HG03108 (cell line): ENCODE data around the gene CSGALNACT2.
"Not testable (repeated sequence)": the region's sequence is repeated elsewhere in the genome, so short reads cannot be mapped to it uniquely, and the experiment has no call there.

Source experiments
- ATAC-seq: cut with Tn5 transposase; IDR thresholded peaks from one replicate; pipeline ENCODE4 v1.9.1; 2021; ENCODE audit warnings: moderate library complexity; ENCODE audit not compliant: unreplicated experiment

Gene CSGALNACT2

GRCh38 chr10:43176271-43176670 is 38.0 kb downstream of the CSGALNACT2 start:
- ATAC-seq = no peak

- ATAC-seq = no peak
Measured at GRCh38 chr10:43177595-43177994, 39.4 kb downstream of the CSGALNACT2 start.

GRCh38 chr10:43181146-43181545 is 42.9 kb downstream of the CSGALNACT2 start:
- ATAC-seq = no peak

GRCh38 chr10:43183764-43184163 is 45.5 kb downstream of the CSGALNACT2 start:
- not testable (repeated sequence) for ATAC-seq

DNA sequence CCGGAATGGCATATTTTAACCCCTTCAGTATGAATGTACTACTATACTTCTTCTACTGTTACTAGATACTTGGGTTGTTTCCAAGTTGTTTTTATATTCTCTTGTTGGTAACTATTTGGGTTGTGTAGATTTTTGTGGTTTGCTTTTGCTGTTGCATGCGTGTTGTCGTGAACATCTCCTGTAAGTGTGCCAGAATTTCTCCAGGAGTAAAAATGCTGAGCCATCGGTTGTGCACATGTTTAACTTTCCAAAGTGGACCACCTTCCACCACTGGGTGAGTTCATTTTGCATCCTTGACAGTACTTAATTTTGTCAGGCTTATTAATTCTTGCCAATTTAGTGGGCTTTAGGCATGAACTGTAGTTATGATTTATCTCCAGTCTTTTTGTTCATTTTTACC is 47.9 kb downstream of the CSGALNACT2 start:
- no peak for ATAC-seq

- no peak for ATAC-seq
Measured at GRCh38 chr10:43187213-43187612, 49.0 kb downstream of the CSGALNACT2 start.

GRCh38 chr10:43188702-43189101 is 50.5 kb downstream of the CSGALNACT2 start:
- ATAC-seq = no peak

- no peak for ATAC-seq
Measured at GRCh38 chr10:43190289-43190688, 52.0 kb downstream of the CSGALNACT2 start.

DNA sequence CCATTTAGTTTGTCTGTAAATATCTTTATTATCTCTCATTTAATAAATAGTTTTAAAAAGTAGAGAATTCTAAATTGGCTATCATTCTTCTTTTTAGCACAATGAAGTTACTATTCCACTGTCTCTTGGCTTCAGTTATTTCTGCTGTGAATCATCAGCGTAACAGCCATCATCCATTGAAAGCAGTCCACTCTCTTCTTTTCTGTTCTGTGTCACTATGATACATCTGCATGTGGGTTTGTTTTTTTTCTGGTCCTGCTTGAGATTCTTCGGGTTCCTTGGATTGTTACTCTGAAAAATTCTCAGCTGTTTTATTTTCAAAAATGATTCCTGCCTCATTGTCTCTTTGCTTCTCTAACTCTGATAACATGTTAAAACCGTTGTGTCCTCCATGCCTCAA is 52.5 kb downstream of the CSGALNACT2 start:
- ATAC-seq = no peak

DNA sequence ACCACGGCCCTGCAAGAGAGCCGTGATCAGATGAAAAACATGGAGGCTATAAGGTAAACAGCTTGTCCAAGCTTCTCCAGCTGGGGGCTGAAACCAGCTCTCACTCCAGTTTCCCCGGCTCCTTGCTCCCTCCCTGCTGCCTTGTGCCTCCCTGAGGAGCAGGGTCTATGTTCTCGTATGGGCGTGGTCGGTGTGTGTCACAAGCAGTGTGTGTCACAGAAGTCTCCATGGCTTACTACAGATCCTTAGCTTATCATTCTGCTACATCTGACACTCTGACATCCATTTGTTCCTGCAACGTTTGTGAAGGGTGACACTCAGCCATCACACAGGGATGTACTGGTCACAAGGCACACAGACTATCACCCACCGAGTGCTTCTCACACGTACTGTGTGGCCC is 54.6 kb downstream of the CSGALNACT2 start:
- ATAC-seq = no peak

DNA sequence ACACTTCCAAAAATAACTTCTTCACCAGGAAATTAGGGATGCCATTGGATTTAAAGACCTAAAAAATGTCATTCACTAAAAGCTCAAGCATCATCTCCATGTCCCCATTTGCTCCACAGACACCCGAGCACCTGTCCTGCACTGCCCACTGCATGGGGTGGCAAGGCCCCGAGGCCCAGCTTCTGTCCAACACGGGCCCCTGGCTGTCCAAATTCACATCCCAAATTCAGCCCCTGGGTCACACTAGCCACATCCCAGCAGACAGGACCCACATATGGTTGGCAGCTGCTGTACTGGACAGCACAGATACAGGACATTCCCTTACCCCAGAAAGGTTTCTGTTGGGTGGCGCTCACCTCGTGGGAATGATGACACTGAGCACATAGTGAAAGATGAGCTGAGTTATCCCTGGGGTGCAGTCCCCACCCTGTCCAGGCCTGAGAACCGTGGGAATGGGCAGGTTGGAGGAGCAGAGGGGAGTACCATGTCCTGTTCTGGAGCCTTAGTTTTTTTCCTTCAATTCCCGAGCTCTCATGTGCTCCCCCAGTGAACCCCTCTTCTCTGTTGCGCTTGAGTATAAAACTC is 55.3 kb downstream of the CSGALNACT2 start:
- no peak for ATAC-seq

- no peak for ATAC-seq
Measured at GRCh38 chr10:43194266-43194665, 56.0 kb downstream of the CSGALNACT2 start.

GRCh38 chr10:43194859-43195258 is 56.6 kb downstream of the CSGALNACT2 start:
- ATAC-seq = no peak

DNA sequence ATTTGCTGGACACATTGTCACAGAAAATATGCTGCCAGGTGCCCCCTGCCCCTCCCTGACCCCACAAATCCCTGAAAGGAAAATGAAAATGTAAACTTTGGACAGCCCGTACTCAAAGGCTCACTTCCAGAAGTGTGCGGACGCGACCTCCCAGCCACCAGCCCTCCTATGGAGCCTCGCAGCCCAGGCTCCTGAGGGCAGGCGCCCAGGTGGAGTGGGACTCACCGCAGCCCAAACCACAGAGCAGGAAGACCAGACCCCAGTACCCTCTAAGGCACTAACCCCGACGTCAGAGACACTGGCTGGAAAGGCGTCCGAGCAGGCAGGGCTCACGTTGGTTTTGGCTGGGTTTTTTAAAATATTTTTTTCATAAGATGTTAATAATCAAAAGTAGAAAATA is 57.3 kb downstream of the CSGALNACT2 start:
- ATAC-seq = no peak

- no peak for ATAC-seq
Measured at GRCh38 chr10:43196131-43196980, 58.1 kb downstream of the CSGALNACT2 start.

DNA sequence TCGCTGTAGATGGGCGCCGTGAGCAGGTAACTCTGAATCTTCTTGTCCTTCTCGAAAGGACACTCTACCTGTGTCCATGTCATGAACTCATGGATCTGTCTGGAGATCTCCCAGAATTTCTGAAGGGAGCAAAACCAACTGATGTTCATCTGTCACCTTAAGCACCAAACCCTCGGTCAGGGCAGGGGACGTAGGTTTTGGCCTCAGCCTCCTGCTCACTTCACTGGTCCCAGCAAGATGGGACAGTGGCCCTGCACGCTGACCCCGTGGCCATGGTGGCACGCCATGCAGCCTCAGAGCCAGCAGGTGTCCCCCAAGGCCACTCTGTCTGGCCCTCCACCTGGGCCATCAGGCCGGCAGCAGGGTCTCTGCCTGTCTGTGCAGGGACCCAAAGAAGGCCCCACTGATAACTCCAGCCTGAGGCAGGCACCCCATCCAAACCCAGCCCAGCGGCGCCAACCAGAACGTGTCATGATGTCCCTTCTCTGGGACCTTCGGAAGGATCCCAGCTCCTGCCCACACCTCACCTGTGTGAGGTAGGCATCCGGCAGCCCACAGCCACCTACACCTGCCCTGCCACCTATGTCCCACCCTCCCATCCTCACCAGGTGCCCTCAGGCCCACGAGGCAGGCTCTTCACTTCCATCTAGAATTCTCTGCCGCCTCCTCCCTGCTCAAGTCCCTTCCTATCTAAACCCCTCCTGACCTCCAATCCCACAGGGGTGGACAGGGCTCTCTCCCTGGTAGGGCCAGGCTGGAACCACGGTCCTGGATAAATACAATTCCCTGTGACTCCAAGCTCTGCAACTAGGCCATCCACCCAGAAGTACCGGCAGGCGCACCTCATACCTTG is 59.0 kb downstream of the CSGALNACT2 start:
- ATAC-seq = no peak

GRCh38 chr10:43197834-43198681 is 59.8 kb downstream of the CSGALNACT2 start:
- no peak for ATAC-seq

GRCh38 chr10:43198682-43199005 is 60.4 kb downstream of the CSGALNACT2 start:
- no peak for ATAC-seq

DNA sequence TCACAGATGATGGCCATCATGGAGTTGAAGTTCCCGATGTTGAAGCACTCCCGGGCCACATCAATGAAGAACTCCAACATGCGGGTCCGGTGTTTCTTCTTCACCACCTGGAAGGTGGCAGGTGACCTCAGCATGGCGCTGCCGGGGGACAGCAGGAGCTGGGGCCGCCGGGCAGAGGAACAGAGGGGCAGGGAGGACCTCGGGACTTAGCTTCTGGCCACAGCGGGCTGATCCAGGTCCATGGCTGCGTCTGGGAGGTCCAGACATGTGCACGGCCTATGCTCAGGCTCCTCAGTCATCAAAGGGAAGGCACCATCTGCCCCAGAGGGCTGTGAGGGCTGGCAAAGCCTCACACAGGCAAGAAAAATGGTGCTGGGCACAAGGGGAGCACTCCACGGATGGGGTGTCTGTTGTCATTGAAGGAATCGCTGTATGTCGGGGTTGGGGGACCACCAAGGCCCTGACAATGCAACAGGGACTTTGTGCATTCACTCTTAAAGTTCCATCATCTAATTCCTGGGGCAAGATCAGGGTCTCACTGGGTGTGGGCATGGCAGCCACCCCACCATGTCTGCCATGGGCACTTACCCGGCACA is 60.9 kb downstream of the CSGALNACT2 start:
- ATAC-seq = no peak
